HG03460 (cell line): ENCODE data around the gene ZCCHC12.

Source experiments
- ATAC-seq: cut with Tn5 transposase; IDR thresholded peaks from one replicate; pipeline ENCODE4 v1.9.1; 2021; ENCODE audit not compliant: unreplicated experiment

ZCCHC12 gene

GRCh38 chrX:118867251-118867650 lies 43.6 kb downstream of the ZCCHC12 start:
- ATAC-seq: no peak

DNA sequence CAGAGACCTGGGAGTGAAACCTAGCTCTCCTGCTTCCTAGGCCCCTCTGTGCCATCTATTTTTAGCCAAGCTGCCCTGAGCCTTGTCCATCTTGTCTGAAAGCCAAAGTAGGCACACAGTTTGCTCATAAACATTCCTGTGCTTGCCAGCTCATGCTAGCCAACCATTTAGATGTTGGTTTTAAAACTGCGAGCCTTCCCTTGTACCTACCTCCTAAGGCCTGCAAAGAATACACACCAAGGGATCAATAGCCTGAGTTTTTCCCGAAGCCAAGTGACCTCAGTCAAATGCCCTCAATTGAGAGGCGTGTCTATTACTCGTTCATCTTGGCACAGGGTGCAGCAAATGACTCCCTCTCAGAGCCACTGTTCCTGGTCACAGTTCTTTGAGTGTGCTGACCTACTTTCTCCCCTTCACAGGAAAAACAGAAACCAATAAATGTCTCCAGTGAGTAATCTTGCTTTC lies 48.5 kb downstream of the ZCCHC12 start:
- no peak for ATAC-seq
